IPS-20b (cell line): ENCODE results near the gene RETREG3.
"Not testable (repeated sequence)": the region's sequence is repeated elsewhere in the genome, so short reads cannot be mapped to it uniquely, and the experiment has no call there.

Experiments
- H3K27ac ChIP-seq: one replicate; pipeline ENCODE4 v1.5.1; 2013; ENCODE audit warnings: low read length
- H3K27me3 ChIP-seq: 2 replicates; pipeline ENCODE4 v1.6.1; 2013; ENCODE audit warnings: mild to moderate bottlenecking, low read length, inconsistent platforms; ENCODE audit not compliant: insufficient read depth
- H3K36me3 ChIP-seq: 2 replicates; pipeline ENCODE4 v1.6.1; 2013; ENCODE audit warnings: low read depth, mild to moderate bottlenecking, inconsistent platforms, low read length, moderate library complexity; ENCODE audit not compliant: insufficient read depth
- H3K4me1 ChIP-seq: 2 replicates; pipeline ENCODE4 v1.6.1; 2013; ENCODE audit warnings: mild to moderate bottlenecking, control low read depth, inconsistent platforms, low read length, moderate library complexity; ENCODE audit not compliant: insufficient read depth
- H3K4me3 ChIP-seq: 2 replicates; pipeline ENCODE4 v1.5.1; 2013; ENCODE audit warnings: mild to moderate bottlenecking, low read length, inconsistent platforms
- H3K9ac ChIP-seq: 2 replicates; pipeline ENCODE4 v1.6.1; 2013; ENCODE audit warnings: low read depth, mild to moderate bottlenecking, inconsistent platforms, low read length, moderate library complexity
- H3K9me3 ChIP-seq: 2 replicates; pipeline ENCODE4 v1.6.1; 2013; ENCODE audit warnings: mild to moderate bottlenecking, low read depth, low read length, inconsistent platforms; ENCODE audit not compliant: insufficient read depth

The RETREG3 gene

DNA sequence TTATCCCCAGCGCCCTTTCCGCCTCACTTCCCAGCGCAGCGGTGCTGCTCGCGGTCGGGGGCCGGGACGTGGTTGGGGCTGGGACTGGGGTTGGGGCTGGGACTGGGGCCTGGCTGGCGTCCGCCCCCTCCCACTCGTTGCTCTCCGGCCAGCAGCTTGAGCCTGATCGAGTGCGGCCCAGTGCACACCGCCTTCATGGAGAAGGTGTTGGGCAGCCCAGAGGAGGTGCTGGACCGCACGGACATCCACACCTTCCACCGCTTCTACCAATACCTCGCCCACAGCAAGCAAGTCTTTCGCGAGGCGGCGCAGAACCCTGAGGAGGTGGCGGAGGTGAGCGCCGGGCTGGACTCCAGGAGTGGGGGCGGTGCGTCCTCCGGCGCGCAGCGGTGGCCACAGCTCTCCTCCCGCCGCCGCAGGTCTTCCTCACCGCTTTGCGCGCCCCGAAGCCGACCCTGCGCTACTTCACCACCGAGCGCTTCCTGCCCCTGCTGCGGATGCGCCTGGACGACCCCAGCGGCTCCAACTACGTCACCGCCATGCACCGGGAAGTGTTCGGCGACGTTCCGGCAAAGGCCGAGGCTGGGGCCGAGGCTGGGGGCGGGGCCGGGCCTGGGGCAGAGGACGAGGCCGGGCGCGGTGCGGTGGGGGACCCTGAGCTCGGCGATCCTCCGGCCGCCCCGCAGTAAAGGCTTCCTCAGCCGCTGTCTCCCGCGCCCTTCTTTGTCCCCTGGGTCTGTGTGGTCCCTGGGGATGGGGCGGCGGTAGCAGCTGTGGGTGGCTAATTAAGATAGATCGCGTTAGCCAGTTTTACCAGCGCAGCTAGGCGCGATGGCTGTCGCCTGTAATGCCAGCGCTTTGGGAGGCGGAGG, 54.7 kb downstream of the RETREG3 start:
- Histone ChIP-seq H3K4me1 (no peaks in the 10 kb centered on the region), H3K9me3 (no peaks in the 10 kb centered on the region), H3K36me3 (no peaks in the 10 kb centered on the region), H3K4me3 (peak overlapping the region; percentile 92), H3K27ac (peak overlapping the region; percentile 62), H3K9ac (peak overlapping the region; percentile 92), H3K27me3 (no peaks in the 10 kb centered on the region)

- Histone ChIP-seq H3K9ac (peak overlapping the region; percentile 92; the same call in 1 of the 2 replicates), H3K36me3 (no peaks in the 10 kb centered on the region), H3K27me3 (peaks cover 4% of the 10 kb centered on the region; the same call in 1 of the 2 replicates), H3K27ac (no peak overlapping the region), H3K9me3 (no peaks in the 10 kb centered on the region), H3K4me3 (peak overlapping the region; percentile 92; the same call in 1 of the 2 replicates), H3K4me1 (no peaks in the 10 kb centered on the region)
These were observed 55.3 kb downstream of the RETREG3 start for GRCh38 chr17:42553866-42554249.

- H3K27me3 ChIP-seq, result peaks cover 6% of the 10 kb centered on the region; the same call in 1 of the 2 replicates
- H3K4me1 ChIP-seq, result no peaks in the 10 kb centered on the region
- no peak overlapping the region; the same call in 1 of the 2 replicates for H3K4me3 ChIP-seq
- H3K36me3 ChIP-seq, result no peaks in the 10 kb centered on the region
- H3K9me3 ChIP-seq, result no peaks in the 10 kb centered on the region
- H3K27ac ChIP-seq, result no peak overlapping the region
- H3K9ac ChIP-seq, result no peak overlapping the region
These were observed 55.9 kb downstream of the RETREG3 start for GRCh38 chr17:42553161-42553818.

GRCh38 chr17:42552736-42553135, 56.4 kb downstream of the RETREG3 start, which contains the start of gene HSD17B1:
HSD17B1 (plus strand) TSS chr17:42552923; CDS start chr17:42552934, 11 bp downstream.
- H3K9ac ChIP-seq, H3K27me3 ChIP-seq, H3K27ac ChIP-seq, H3K4me1 ChIP-seq, H3K9me3 ChIP-seq, H3K36me3 ChIP-seq: not testable (repeated sequence)
- H3K4me3 ChIP-seq, result peak within 1 kb of the TSS; percentile 92; the same call in 1 of the 2 replicates

- Histone ChIP-seq H3K4me3 (peak overlapping the region; percentile 66), H3K9ac (peak overlapping the region; percentile 68; the same call in 1 of the 2 replicates), H3K27ac (no peak overlapping the region)
These were observed 60.0 kb downstream of the RETREG3 start for GRCh38 chr17:42548993-42549755.

GRCh38 chr17:42548070-42548837, 60.9 kb downstream of the RETREG3 start:
- peak overlapping the region; percentile 68; the same call in 1 of the 2 replicates for H3K9ac ChIP-seq

More at GRCh38 chr17:42548993-42549755, 60.0 kb downstream of the RETREG3 start:
- no peaks in the 10 kb centered on the region for H3K9me3 ChIP-seq
- no peaks in the 10 kb centered on the region for H3K36me3 ChIP-seq
- H3K27me3 ChIP-seq, result peaks cover 6% of the 10 kb centered on the region; the same call in 1 of the 2 replicates
- H3K4me1 ChIP-seq, result no peaks in the 10 kb centered on the region

DNA sequence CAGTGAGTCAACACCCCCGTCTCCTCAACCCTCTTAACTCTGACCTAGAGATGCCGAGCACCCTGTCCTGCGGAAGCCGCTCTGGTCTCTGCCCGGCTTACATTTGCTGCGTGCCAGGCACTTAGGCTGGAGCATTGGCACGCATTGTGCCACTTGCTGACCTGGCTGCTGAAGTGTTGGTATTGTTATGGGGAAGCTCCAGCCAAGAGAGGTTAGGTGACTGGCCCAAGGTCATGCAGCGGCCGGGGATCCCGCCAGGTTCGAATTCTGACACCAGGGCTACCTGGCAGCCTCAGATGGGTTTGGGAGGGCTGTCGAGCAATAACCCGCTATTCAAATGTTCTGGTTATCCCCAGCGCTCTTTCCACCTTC, 61.5 kb downstream of the RETREG3 start:
- no peak overlapping the region for H3K9ac ChIP-seq

More at GRCh38 chr17:42548070-42548837, 60.9 kb downstream of the RETREG3 start:
- H3K36me3 ChIP-seq, result 0 out of 2 replicates have a peak, but pooled peaks cover 9% of the 10 kb centered on the region
- H3K9me3 ChIP-seq, result no peaks in the 10 kb centered on the region
- peaks cover 6% of the 10 kb centered on the region; the same call in 1 of the 2 replicates for H3K27me3 ChIP-seq
- H3K27ac ChIP-seq, result no peak overlapping the region
- H3K4me1 ChIP-seq, result no peaks in the 10 kb centered on the region
- H3K4me3 ChIP-seq, result peak overlapping the region; percentile 66

GRCh38 chr17:42547001-42547461, 62.1 kb downstream of the RETREG3 start:
- Histone ChIP-seq H3K9ac (no peak overlapping the region), H3K27me3 (peaks cover 6% of the 10 kb centered on the region; the same call in 1 of the 2 replicates), H3K4me3 (no peak overlapping the region), H3K4me1 (no peaks in the 10 kb centered on the region), H3K9me3 (no peaks in the 10 kb centered on the region), H3K36me3 (0 out of 2 replicates have a peak, but pooled peaks cover 19% of the 10 kb centered on the region), H3K27ac (no peak overlapping the region)

More for the DNA sequence above, 61.5 kb downstream of the RETREG3 start:
- peaks cover 6% of the 10 kb centered on the region; the same call in 1 of the 2 replicates for H3K27me3 ChIP-seq
- H3K36me3 ChIP-seq, result 0 out of 2 replicates have a peak, but pooled peaks cover 14% of the 10 kb centered on the region
- H3K9me3 ChIP-seq, result no peaks in the 10 kb centered on the region
- H3K4me1 ChIP-seq, result no peaks in the 10 kb centered on the region
- no peak overlapping the region for H3K27ac ChIP-seq
- H3K4me3 ChIP-seq, result peak overlapping the region; percentile 66; the same call in 1 of the 2 replicates

DNA sequence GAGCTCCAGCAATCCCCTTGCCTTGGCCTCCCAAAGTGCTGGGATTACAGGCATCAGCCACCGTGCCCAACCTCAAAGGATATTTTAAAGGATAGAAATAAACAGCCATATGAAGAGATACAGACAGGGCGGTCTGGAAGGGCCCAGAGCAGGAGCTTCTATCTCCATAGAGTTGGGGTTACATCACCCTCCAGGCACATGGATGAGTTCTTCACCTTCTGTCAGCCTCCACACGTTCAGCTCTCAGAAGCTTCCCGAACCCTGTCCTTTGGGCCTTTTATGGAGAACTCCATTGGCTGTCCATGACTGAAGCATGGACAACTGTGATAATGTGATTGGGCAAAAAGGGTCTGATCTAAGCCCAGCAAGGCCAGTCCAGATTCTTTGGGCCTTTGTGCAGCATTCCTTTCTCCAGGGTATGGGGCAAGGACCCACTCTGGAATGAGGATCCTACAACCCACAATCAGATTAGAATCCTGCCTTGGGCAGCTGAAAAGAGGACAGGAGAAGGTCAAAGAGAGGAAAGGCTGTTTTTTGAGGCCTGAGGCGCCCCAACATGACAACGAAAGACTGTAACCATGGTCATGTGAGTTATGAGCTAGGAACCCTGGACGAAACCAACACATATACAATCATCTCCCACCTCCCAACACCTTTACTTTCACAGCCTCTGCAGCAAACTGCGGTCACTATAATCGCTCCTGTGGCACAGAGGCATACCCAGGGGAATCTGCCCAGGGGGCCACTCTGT, 63.2 kb downstream of the RETREG3 start:
- H3K36me3 ChIP-seq, result peaks cover 27% of the 10 kb centered on the region
- H3K4me3 ChIP-seq, H3K4me1 ChIP-seq, H3K27ac ChIP-seq, H3K9ac ChIP-seq, H3K27me3 ChIP-seq, H3K9me3 ChIP-seq: not testable (repeated sequence)

GRCh38 chr17:42544874-42545283, 64.3 kb downstream of the RETREG3 start:
- Histone ChIP-seq H3K36me3 (peaks cover 30% of the 10 kb centered on the region), H3K27ac (no peak overlapping the region)

More at GRCh38 chr17:42544874-42545283, 64.3 kb downstream of the RETREG3 start:
- Histone ChIP-seq H3K9ac (no peak overlapping the region), H3K4me3 (no peak overlapping the region), H3K27me3 (peaks cover 6% of the 10 kb centered on the region; the same call in 1 of the 2 replicates), H3K9me3 (no peaks in the 10 kb centered on the region), H3K4me1 (no peaks in the 10 kb centered on the region)
